ENCODE data around the gene IFFO2.
"Not testable (repeated sequence)": the region's sequence is repeated elsewhere in the genome, so short reads cannot be mapped to it uniquely, and the experiment has no call there.

The IFFO2 gene

DNA sequence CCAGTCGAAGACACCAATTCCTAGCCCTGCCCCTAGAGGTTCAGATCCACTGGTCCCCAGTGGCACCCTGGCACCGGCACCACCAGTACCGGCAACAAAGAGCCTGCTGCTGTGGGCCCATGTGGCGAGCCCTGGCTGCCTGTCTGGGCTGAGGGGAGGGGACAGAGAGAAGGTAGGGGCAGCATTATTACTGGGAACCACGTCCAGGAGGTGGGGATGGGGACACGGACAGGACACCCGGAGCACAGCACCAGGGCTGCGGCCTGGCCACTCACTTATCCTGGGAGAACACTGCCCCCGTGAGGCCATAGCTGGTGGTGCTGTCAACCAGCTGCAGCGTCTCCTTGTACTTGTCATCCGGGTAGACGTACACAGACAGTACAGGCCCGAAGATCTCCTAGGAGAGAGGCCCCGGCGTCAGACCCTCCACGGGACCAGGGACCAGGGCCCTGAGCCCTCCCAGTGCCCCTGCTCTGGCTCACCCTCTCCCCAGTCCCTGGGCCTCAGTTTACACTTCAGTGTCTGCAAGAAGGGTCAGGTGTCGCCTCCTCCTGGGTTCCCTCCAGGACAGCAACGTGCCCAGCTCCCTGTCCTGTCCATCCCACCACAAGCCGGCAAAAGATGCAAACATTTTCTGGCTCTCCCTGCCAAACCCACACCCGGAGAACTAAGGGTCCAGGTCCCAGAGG is 81.2 kb downstream of the IFFO2 start:
- peak; percentile 19 to 37 for DNase-seq (ENCODE audit: low read depth in 2 of 2)

DNA sequence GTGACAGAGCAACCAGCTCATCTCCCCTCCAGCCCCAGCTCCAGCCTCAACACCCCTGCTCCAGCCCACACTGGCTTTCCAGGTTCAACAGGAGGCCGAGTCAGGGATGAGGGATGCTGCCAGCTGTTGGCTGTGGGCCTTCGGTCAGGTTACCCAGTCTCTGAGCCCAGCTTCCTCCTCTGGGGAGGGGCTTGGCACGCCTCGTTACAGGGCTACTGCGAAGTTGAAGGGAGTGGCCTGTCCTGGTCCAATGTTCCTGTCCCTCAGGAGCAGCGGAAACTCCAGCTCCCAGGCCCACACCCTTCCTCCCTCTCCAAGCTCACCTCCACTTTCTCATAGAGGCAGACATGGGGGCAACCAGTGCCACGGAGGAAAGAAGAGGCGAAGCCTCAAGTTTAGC is 81.9 kb downstream of the IFFO2 start:
- DNase-seq (ENCODE audit: low read depth in 2 of 2), result no peak

DNA sequence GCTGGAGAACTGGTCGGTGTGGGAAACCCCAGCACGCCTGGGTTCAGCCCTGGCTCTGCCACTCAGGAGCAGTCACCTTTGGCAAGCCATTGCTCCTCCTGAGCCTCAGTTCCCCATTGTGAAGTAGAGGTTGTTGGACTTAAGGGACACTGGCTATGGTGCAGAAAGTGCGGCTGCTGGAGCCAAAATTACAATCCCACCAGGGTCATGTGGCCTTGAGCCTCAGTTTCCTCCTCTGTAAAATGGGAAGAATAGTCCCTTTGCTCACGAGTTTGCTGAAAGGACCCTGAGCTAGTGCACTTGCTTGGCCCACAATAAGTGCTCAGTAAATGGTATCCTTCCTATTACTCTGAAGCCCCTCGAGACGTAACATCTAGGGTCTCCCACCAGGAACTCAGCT is 82.4 kb downstream of the IFFO2 start:
- DNase-seq (ENCODE audit: low read depth in 2 of 2), result no peak

DNA sequence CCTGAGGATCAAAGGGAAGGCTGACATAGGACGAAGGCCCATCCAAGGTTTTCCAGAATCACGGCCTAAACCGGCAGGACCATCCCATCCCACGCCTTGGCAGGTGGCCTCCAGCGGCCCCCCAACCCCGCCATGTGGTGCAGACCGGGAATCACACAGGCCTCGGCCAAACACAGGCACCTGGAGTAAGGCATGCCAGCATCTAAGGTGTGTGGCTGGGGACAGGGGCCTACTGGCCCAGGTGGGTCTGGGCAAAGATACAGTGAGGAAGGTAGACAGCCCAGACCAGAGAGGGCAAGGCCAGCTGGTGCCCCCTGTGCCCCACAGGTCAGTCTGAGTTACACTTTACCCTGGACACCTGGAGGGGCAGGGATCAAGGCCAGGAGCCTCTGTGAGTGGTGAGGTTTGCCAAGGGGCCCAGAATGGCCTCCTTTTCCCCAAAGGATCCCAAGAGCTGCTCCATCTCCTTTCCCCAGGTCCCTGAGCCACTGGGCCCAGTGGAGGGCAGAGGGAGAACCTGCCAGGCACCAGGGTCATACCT is 84.3 kb downstream of the IFFO2 start:
- no peak for DNase-seq (ENCODE audit: low read depth in 2 of 2)

DNA sequence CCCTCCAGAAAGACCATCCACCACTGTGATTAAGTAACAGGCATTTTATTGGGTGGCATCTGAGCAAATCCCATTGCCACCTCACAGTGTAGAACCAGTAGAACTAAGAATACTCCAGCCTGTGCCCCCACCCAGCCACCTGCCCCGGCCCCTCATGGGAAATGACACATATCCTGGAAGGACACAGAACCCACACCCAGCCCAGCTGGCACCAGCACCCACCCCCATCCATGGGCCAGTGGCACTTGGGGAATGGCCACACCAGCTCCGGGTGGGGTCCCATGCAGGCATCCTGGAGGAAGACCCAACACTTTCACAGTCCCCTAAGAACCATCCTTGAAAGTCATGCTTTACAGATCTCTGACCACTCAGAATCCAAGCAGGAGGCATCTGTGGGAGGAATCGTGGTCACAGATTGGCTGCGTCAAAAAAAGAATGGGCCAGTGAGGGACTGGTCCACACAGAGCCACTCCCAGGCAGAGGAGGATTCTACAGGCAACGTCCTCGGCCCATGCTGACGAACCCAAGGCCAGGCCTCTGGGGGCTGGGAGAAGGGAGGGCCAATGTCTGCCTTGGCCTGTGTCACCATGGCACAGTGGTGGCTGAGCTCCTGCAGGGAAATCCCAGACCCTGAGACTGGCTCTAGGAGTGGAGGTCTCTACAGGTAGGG is 84.9 kb downstream of the IFFO2 start:
- no peak for DNase-seq (ENCODE audit: low read depth in 2 of 2)

DNA sequence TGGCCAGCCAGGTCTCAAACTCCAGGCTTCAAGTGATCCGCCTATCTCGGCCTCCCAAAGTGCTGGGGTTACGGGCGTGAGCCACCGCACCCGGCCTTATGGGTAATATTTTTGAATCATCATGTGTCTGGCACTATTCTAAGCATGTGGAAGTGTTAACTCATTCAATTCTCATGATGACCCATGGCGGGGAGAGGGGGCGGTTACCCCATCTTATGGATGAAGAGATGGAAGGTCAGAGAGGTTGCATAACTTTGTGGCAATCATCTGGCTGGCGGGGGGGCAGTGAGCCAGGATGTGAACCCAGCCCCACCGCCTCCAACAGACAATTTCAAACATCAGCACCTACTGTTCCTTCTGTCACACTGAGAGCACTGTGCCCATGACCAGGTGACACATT is 85.5 kb downstream of the IFFO2 start:
- DNase-seq (ENCODE audit: low read depth in 2 of 2), result no peak

DNA sequence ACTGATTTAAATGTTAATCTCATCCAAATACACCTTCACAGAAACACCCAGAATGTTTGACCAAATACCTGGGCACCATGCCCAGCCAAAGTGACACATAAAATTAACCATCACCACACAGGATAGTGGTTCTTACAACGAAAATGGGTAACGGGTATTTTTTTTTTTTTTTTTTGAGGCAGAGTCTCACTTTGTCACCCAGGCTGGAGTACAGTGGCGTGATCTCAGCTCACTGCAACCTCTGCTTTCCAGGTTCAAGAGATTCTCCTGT is 85.9 kb downstream of the IFFO2 start:
- not testable (repeated sequence) for DNase-seq (ENCODE audit: low read depth in 2 of 2)

DNA sequence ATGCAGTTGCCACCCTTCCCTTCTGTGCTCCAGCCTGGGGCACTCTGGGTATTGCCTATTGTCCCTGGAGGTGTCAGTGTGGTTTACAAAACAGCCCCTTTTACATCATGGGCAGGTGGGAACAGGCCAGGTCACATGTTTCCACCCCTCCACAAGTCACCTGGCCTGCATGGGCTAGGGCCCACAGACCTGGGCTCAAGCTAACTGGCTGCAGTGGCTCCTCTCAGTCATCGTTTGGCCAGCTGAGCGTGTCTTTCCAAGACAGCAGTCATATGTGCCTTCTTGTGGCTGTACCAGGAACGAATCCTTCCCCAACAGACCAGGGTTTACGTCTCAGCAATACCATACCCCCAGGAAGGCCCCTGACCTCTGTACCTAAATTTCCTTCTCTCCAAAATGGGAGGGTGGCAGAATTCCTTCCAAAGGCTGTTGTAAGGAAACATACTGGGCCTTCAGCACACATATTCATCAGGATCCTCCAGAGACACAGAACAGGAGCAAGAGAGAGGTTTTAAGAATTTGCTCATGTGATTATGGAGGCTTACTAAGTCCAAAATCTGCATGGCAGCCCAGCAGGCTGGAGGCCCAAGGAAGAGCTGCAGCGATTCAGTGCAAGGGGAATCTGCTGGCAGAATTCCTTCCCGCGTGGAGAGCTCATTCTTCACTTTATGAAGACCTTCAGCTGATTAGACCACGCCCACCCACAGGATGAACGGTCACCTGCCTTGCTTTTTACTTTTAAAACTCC is 86.5 kb downstream of the IFFO2 start:
- DNase-seq (ENCODE audit: low read depth in 2 of 2), result no peak

DNA sequence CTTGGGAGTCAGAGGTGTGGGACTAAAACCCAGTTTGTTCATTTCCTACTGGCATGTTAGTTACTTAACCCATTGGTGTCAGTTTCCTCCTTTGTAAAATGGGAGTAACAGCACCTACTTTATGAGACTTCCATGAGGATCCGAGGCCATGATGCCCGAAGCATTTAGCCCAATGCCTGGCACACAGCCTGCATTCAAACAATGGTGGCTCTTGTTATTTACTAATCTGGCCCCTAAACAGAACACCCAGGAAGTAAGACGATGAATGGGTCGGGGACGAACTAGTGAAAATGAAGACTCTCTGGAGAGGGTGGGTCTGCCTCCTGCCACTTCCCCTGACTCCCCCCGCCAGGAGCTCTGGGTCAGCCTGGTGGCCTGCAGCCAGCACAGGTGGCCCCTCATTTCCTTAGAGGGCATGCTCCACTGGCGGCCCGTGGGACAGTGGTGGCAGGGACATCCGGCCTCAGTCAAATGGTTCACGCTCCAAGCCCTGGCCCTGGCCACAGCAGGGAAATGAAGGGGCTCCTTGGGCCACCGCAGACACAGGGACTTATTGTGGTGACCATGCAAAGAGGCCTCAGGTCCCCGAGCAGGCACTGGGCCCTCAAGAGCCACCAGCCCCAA is 87.6 kb downstream of the IFFO2 start:
- DNase-seq (ENCODE audit: low read depth in 2 of 2), result no peak

DNA sequence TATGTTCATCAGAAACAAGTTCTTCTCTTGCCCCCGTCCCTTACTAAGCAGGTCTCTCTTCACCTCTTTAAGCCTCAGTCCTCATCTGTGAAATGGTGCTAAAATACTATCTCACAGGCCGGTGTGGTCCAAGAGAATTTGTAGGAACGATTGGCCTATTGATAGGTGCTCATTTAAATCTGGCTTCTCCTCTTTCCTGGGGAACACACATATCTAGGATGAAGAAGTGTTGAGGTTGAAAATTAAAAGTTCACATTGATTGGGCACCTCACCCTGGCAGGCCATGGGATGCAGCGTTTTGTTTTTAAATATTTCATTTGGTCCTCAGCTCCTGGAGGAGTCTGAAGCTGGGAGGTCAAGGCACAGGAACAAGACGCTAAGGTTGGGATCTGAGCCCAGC is 88.1 kb downstream of the IFFO2 start:
- no peak for DNase-seq (ENCODE audit: low read depth in 2 of 2)

DNA sequence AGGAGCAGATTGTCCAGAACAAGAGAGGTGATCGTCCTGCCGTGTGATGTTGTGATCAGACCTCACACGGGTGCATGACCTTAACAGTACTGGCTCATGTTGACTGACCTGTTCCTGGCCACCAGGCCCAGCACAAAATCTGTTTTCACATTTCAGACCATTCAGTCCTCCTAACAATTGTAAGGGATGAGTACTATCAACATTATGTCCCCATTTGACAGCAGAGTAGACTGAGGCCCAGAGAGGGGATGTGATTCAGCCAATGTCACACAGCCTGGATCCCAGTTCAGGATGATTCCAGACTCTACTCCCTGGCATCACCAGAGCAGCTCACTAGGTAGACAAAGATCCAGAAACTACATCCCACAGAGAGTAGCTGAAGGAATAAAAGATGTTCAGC is 89.6 kb downstream of the IFFO2 start:
- DNase-seq (ENCODE audit: low read depth in 2 of 2), result no peak

DNA sequence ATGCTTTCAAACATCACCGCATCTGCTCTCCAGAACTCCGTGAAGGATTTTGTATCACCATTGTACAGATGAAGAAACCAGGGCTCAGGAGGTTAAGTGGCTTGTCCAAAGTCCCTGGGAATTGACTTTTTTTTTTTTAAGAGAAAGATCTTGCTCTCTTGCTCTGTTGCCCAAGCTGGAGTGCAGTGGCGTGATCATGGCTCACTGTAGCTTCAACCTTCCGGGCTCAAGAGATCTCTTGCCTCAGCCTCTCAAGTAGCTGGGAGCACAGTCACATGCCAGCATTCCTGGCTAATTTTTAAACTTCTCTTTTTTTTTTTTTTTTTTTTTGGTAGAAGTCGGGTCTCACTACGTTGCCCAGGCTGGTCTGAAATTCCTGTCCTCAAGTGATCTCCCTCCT is 90.2 kb downstream of the IFFO2 start:
- no peak for DNase-seq (ENCODE audit: low read depth in 2 of 2)

DNA sequence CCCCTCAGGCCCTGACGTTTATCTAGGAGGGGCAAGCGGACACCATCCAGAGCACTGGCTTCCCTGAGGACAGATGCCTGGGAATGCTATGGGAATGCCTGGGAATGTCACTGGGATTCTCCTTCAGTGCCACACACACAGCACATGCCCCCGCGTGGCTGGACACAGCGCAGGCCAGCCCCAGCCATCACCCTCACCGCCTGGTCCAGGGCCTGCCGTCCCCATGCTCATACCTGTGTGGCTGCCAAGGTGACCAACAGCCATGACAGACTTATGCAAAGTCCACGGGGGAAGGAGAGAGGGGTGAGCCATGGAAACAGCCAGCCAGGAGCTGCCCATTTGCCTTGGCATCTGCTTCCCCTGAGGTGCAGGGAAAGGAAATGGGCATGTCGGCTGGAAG is 91.3 kb downstream of the IFFO2 start:
- DNase-seq (ENCODE audit: low read depth in 2 of 2), result no peak

DNA sequence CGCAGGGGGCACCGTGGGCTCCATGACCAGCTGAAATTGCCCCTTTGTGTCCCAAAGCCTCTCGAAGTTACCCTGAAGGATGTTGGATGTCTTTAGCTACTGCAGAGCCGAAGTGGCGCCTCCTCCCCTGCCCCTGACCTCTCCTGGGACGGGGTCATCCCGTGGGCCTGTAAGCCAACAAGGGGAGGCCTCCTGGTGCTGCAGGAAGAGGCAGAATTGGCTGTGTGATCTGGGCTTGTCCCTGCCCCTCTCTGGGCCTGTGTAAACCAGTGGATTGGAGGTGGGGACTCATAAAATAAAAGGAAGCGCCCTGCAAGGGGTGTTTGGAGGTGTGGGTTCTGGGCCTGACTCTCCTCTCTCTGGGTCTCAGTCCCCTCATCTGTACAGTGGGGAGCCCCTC is 94.9 kb downstream of the IFFO2 start:
- DNase-seq (ENCODE audit: low read depth in 2 of 2), result no peak

DNA sequence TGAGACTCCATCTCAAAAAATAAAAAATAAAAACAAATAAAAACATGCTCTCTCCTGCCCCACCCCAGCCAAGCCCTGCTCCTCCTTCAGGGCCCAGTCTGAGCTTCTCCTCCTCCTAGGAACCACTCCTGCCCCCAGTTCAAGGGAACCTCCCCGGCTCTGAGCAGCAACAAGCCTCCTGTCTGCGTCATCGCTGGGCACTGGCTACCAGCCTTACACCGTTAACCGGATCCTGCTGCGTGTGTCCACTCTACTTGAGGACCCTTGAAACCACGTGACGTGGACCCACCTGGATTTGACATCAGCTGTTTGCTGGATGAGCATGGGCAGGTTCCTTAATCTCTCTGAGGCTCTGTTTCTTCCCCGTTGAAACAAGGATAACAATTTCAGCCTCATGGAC is 95.4 kb downstream of the IFFO2 start:
- DNase-seq (ENCODE audit: low read depth in 2 of 2), result no peak

DNA sequence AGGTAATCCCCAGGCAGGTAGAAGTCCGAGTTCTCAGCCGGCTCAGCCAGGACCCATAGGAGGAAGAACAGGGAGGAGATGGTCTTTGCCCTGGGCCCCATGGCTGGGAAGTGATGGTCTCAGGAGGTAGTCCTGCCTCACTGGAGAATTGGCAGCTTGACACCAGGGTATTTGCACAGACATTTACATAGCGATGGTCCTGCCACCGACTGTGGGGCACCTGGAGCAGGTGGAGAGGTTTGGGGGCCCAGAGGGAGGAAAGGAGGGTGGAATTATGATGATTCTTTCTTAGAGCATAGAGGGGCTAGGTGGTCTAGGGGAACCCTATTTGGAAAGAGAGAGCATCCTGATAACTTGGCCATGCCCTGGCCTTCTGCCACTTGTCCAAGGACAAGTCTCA is 96.9 kb downstream of the IFFO2 start, which contains the start of gene TAS1R2:
Gene TAS1R2, minus strand, starts transcription at position 101 of the 400 bp plus-strand sequence. Its CDS starts 0 bp downstream, at position 101.
- no peak for DNase-seq (ENCODE audit: low read depth in 2 of 2)

DNA sequence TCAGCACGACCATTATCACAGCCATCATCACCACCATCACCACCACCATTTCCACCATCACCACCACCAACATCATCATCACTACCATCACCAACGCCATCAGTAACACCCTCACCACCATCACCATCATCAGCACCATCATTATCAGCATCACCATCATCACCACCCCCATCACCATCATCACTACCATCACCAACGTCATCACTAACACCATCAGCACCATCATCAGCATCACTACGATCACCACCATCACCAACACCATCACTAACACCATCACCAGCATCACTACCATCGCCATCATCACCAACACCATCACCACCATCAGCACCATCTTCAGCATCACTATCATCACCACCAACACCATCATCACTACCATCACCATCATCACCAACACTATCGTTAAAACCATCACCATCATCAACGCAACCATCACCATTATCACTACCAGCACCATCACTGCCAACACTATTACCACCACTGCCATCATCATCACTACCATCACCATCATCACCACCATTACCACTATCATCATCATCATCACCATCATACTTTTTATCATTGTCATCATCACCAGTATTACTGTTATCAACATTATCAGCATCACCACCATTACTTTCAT is 98.3 kb downstream of the IFFO2 start:
- DNase-seq (ENCODE audit: low read depth in 2 of 2), result no peak

DNA sequence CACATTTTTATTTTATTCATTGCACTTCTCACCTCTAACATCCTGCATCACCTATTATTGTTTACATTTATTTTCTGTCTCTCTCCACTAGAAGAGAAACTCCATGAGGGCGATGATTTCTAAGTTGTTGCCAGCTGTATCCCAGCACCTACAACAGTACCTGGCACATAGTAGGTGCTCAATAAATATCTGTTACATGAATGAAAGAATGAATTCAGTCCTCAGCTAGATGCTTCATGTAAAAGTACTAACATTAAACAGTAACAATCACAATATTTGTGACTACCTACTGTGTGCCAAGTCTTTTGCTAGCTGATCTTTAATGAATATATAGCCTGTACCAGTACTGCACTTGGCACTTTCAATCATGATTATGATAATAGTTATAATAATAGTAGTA is 100.0 kb downstream of the IFFO2 start:
- DNase-seq (ENCODE audit: low read depth in 2 of 2), result no peak

DNA sequence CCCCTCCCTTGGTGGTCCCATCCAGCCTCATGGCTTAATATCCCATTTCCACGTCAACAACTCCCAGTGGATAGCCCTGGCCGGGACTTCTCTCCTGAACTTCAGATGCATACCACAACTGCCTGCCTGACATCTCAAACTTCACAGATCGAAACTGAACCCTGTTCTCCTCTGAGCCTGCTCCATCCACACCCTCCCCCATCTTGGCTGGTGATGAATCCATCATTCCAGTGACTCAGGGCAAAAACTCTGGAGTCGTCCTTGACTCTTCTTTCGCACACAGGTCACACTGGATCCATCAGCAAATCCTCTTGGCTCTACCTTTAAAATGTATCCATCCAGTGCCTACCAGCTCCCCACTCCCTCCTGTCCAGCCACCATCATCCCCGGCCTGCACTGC is 100.9 kb downstream of the IFFO2 start:
- no peak for DNase-seq (ENCODE audit: low read depth in 2 of 2)

DNA sequence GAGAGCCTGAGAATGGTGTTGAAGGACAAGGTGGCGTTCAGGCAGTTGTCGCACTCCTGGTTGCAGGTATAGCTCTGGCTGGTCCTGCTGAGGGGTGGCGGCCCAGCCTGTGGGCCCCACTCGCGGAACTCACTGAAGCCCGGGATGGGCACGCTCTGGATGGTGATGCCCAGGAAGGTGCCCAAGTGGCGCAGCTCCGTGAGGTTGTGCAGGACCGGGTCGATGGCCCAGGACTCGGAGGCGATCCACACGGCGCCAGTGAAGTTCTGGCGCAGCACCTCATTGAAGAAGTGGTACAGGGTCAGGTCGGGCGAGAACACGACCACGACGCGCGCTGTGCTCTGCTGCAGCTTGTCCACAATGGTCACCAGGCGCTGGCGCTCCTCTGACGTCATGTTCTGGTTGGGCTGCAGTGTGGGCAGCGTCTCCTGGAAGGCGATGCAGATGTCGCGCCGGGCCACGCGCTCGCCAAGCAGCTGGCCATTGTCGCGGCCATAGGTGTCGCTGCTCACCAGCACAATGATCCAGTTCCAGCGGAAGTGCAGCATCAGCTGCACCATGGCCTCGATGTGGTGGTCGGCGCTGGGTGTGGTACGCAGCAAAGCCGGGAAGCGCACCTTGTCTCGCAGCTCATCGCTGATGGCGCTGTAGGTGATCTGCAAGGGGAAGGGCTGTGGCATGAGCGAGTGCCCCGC is 102.0 kb downstream of the IFFO2 start:
- no peak for DNase-seq (ENCODE audit: low read depth in 2 of 2)

All from activated CD8-positive, alpha-beta memory T cell treated with anti-CD3 and anti-CD28 coated beads for 4 hours (primary cell).